ENCODE measurements around the gene ADGRE1. TPM values are rescaled to one million over a fixed set of nuclear protein-coding genes. Genes with fewer than 3 reads are reported as not detected.

Gene ADGRE1
- total and polyA plus RNA-seq, 2 experiments from 2014 or later = not detected

- no peak for TF ChIP-seq EZH2 (IDR thresholded peaks at IDR 0.05; ENCODE audit: low read depth, unreplicated experiment)
- no peak for TF ChIP-seq ZNF331 (CRISPR knock-in tag; IDR thresholded peaks at IDR 0.05; ENCODE audit: low read depth)
- TF ChIP-seq STAT1 (IDR thresholded peaks at IDR 0.05; ENCODE audit: unreplicated experiment) = no peak
Observed at GRCh38 chr19:6958791-6959190, 71.4 kb downstream of the ADGRE1 start (continued).

- Mint-ChIP-seq H3K27ac (no peak overlapping the region), H3K4me1 (no peaks in the 10 kb centered on the region), H3K4me3 (no peak overlapping the region), H3K27me3 (ENCODE audit: insufficient read depth, low read depth, poor library complexity) (peaks cover 2% of the 10 kb centered on the region), H3K9me3 (peaks cover 20% of the 10 kb centered on the region; the same call in 2 of the 3 replicates), H3K36me3 (ENCODE audit: low read depth) (peaks cover 18% of the 10 kb centered on the region; the same call in 2 of the 3 replicates)
- H3K36me3 ChIP-seq (ENCODE audit: insufficient read depth) = peaks cover 3% of the 10 kb centered on the region; the same call in 1 of the 2 replicates
- no peaks in the 10 kb centered on the region for H3K9me2 ChIP-seq (ENCODE audit: insufficient read depth)
- H3K27me3 ChIP-seq (ENCODE audit: insufficient read depth) = no peaks in the 10 kb centered on the region
- H3K4me1 ChIP-seq (ENCODE audit: insufficient read depth) = no peaks in the 10 kb centered on the region
- no peaks in the 10 kb centered on the region for H3F3A ChIP-seq (replicated peaks; ENCODE audit: low read depth)
- no peak overlapping the region for H2AFZ ChIP-seq
- DNase-seq (ENCODE audit: low spot score) = no peak
- H3K79me2 ChIP-seq (replicated peaks; ENCODE audit: insufficient read depth) = no peaks in the 10 kb centered on the region
- no peak overlapping the region for H3K27ac ChIP-seq (ENCODE audit: low read depth)
- no peaks in the 10 kb centered on the region for H4K20me1 ChIP-seq (replicated peaks; ENCODE audit: insufficient read depth)
- no peak for TF ChIP-seq STAT1 (IDR thresholded peaks at IDR 0.05; ENCODE audit: unreplicated experiment)
- no peak for TF ChIP-seq ZNF114 (CRISPR knock-in tag; IDR thresholded peaks at IDR 0.05)
- TF ChIP-seq ETS1 (IDR thresholded peaks at IDR 0.05) = no peak
- no peak for TF ChIP-seq JUNB (IDR thresholded peaks at IDR 0.05; ENCODE audit: unreplicated experiment)
- no peak overlapping the region for H3K4me2 ChIP-seq
- H3K4me3 ChIP-seq = no peak overlapping the region
- no peak for ATAC-seq
Observed at GRCh38 chr19:6963244-6963852, 76.0 kb downstream of the ADGRE1 start.

- H3K9me2 ChIP-seq (ENCODE audit: insufficient read depth) = no peaks in the 10 kb centered on the region
- H2AFZ ChIP-seq = no peak overlapping the region
- H3K4me3 ChIP-seq = no peak overlapping the region
- TF ChIP-seq CTCF (conservative IDR thresholded peaks at IDR 0.05; ENCODE audit: low read depth in 2 of 2) (peak; percentile 38 to 51), EZH2 (IDR thresholded peaks at IDR 0.05; ENCODE audit: low read depth, unreplicated experiment) (no peak), ZNF462 (CRISPR knock-in tag; IDR thresholded peaks at IDR 0.05) (no peak)
- no peaks in the 10 kb centered on the region for H4K20me1 ChIP-seq (replicated peaks; ENCODE audit: insufficient read depth)
- H3K27me3 Mint-ChIP-seq (ENCODE audit: insufficient read depth, low read depth, poor library complexity) = peaks cover 2% of the 10 kb centered on the region
- no peaks in the 10 kb centered on the region for H3K4me1 Mint-ChIP-seq
- no peaks in the 10 kb centered on the region for H3K4me1 ChIP-seq (ENCODE audit: insufficient read depth)
- H3F3A ChIP-seq (replicated peaks; ENCODE audit: low read depth) = no peaks in the 10 kb centered on the region
- no peaks in the 10 kb centered on the region for H3K27me3 ChIP-seq (ENCODE audit: insufficient read depth)
- H3K79me2 ChIP-seq (replicated peaks; ENCODE audit: insufficient read depth) = no peaks in the 10 kb centered on the region
- no peak overlapping the region for H3K27ac ChIP-seq (ENCODE audit: low read depth)
- DNase-seq (ENCODE audit: low spot score) (peak; percentile 4), ATAC-seq (no peak)
- H3K36me3 Mint-ChIP-seq (ENCODE audit: low read depth) = peaks cover 15% of the 10 kb centered on the region; the same call in 2 of the 3 replicates
- peaks cover 26% of the 10 kb centered on the region; the same call in 2 of the 3 replicates for H3K9me3 Mint-ChIP-seq
- no peak overlapping the region for H3K4me2 ChIP-seq
- no peak overlapping the region for H3K4me3 Mint-ChIP-seq
- peaks cover 3% of the 10 kb centered on the region; the same call in 1 of the 2 replicates for H3K36me3 ChIP-seq (ENCODE audit: insufficient read depth)
- no peak overlapping the region for H3K27ac Mint-ChIP-seq
Observed at GRCh38 chr19:6963937-6964336, 76.6 kb downstream of the ADGRE1 start.

Data from GM23338 (cell line).